ENCODE measurements around the gene CPT2.

The CPT2 gene

DNA sequence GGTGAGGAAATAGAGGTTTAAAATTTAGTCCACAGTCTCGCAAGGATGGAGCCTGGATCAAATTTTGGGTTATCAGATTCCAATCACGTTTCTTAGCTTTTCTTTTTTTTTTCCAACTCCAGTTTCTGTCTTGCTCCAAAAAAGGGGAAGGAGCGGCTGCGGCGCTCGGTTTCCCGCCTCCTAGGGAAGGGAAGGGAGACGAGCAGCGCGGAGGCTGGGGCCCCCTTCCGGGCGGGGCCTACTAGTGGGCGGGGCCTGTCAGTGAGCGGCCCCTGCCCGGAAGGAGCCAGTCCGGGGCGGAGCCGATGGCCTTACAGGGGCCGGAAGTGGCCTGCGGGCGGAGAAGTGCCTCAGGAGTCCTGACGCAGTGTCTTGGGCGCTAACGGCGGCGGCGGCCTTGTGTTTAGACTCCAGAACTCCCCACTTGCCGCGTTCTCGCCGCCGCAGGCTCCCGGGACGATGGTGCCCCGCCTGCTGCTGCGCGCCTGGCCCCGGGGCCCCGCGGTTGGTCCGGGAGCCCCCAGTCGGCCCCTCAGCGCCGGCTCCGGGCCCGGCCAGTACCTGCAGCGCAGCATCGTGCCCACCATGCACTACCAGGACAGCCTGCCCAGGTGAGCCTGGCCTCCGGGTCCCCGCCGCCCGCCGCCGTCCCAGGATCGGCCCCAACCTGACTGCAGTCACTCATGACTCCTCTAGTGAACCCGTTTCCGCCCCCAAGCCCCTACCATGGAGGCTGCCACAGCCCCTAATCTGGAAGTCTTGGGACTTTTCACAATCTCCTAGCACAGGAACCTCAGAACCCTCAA is at the start of gene CPT2 (continued):
- TF ChIP-seq, protein P1, sequence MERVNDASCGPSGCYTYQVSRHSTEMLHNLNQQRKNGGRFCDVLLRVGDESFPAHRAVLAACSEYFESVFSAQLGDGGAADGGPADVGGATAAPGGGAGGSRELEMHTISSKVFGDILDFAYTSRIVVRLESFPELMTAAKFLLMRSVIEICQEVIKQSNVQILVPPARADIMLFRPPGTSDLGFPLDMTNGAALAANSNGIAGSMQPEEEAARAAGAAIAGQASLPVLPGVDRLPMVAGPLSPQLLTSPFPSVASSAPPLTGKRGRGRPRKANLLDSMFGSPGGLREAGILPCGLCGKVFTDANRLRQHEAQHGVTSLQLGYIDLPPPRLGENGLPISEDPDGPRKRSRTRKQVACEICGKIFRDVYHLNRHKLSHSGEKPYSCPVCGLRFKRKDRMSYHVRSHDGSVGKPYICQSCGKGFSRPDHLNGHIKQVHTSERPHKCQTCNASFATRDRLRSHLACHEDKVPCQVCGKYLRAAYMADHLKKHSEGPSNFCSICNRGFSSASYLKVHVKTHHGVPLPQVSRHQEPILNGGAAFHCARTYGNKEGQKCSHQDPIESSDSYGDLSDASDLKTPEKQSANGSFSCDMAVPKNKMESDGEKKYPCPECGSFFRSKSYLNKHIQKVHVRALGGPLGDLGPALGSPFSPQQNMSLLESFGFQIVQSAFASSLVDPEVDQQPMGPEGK (tag by site-specific recombination; IDR thresholded peaks at IDR 0.05) = peak; percentile 98
- TF ChIP-seq ZNF610 (tag by site-specific recombination; IDR thresholded peaks at IDR 0.05; ENCODE audit: borderline replicate concordance) = peak; percentile 99

DNA sequence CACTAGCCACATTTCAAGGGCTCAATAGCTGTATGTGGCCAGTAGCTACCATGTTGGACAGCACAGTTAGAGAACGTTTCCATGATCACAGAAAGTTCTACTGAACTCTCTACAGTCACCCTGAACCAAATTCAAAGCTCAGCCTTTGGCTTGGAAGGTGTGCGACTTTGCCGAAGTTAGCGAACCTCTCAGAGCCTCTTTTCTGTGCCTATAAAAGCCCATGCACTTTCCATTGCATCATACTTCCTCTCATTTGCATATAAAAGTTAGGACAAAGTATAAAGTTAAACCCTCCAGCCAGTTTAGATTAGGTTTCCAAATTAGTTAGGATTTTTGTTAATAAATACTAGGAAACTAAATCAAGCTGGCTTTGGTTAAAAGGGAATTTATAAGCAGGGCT is 49.5 kb upstream of the CPT2 start:
- H3K4me3 ChIP-seq (ENCODE audit: low read depth, low read length) = no peak overlapping the region
- TF ChIP-seq ZNF830 (tag by site-specific recombination; IDR thresholded peaks at IDR 0.05; ENCODE audit: low read depth) (no peak), ZBTB17 (tag by site-specific recombination; IDR thresholded peaks at IDR 0.05) (no peak), ZNF341 (tag by site-specific recombination; IDR thresholded peaks at IDR 0.05; ENCODE audit: low read depth) (no peak), ZNF514 (tag by site-specific recombination; IDR thresholded peaks at IDR 0.05) (no peak), HOXA7 (CRISPR knock-in tag; IDR thresholded peaks at IDR 0.05; ENCODE audit: borderline replicate concordance) (no peak), BCL11B (tag by site-specific recombination; IDR thresholded peaks at IDR 0.05; ENCODE audit: low read depth) (no peak), ZNF530 (tag by site-specific recombination; IDR thresholded peaks at IDR 0.05; ENCODE audit: low read depth) (no peak), ZBTB8A (tag by site-specific recombination; IDR thresholded peaks at IDR 0.05) (no peak), SP3 (tag by site-specific recombination; IDR thresholded peaks at IDR 0.05) (no peak), ZNF391 (tag by site-specific recombination; IDR thresholded peaks at IDR 0.05; ENCODE audit: borderline replicate concordance, low read depth) (no peak), YY1 (tag by site-specific recombination; IDR thresholded peaks at IDR 0.05) (no peak)
- TF ChIP-seq, protein P2, sequence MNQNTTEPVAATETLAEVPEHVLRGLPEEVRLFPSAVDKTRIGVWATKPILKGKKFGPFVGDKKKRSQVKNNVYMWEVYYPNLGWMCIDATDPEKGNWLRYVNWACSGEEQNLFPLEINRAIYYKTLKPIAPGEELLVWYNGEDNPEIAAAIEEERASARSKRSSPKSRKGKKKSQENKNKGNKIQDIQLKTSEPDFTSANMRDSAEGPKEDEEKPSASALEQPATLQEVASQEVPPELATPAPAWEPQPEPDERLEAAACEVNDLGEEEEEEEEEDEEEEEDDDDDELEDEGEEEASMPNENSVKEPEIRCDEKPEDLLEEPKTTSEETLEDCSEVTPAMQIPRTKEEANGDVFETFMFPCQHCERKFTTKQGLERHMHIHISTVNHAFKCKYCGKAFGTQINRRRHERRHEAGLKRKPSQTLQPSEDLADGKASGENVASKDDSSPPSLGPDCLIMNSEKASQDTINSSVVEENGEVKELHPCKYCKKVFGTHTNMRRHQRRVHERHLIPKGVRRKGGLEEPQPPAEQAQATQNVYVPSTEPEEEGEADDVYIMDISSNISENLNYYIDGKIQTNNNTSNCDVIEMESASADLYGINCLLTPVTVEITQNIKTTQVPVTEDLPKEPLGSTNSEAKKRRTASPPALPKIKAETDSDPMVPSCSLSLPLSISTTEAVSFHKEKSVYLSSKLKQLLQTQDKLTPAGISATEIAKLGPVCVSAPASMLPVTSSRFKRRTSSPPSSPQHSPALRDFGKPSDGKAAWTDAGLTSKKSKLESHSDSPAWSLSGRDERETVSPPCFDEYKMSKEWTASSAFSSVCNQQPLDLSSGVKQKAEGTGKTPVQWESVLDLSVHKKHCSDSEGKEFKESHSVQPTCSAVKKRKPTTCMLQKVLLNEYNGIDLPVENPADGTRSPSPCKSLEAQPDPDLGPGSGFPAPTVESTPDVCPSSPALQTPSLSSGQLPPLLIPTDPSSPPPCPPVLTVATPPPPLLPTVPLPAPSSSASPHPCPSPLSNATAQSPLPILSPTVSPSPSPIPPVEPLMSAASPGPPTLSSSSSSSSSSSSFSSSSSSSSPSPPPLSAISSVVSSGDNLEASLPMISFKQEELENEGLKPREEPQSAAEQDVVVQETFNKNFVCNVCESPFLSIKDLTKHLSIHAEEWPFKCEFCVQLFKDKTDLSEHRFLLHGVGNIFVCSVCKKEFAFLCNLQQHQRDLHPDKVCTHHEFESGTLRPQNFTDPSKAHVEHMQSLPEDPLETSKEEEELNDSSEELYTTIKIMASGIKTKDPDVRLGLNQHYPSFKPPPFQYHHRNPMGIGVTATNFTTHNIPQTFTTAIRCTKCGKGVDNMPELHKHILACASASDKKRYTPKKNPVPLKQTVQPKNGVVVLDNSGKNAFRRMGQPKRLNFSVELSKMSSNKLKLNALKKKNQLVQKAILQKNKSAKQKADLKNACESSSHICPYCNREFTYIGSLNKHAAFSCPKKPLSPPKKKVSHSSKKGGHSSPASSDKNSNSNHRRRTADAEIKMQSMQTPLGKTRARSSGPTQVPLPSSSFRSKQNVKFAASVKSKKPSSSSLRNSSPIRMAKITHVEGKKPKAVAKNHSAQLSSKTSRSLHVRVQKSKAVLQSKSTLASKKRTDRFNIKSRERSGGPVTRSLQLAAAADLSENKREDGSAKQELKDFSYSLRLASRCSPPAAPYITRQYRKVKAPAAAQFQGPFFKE (tag by site-specific recombination; IDR thresholded peaks at IDR 0.05; ENCODE audit: borderline replicate concordance) = no peak
- TF ChIP-seq, protein P3, sequence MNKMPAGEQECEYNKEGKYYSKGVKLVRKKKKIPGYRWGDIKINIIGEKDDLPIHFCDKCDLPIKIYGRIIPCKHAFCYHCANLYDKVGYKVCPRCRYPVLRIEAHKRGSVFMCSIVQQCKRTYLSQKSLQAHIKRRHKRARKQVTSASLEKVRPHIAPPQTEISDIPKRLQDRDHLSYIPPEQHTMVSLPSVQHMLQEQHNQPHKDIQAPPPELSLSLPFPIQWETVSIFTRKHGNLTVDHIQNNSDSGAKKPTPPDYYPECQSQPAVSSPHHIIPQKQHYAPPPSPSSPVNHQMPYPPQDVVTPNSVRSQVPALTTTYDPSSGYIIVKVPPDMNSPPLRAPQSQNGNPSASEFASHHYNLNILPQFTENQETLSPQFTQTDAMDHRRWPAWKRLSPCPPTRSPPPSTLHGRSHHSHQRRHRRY (tag by site-specific recombination; IDR thresholded peaks at IDR 0.05) = no peak
- no peak overlapping the region for H3K27ac ChIP-seq (ENCODE audit: extremely low read depth, low read depth, low read length)
- H3K36me3 ChIP-seq (ENCODE audit: control insufficient read depth in 2 of 2, insufficient read depth in 1 of 2, low read length in 2 of 2) = no peaks in the 10 kb centered on the region
- ChIA-PET POLR2A (interaction anchor here (0.6 to 1.0 kb wide), 2 partner anchors 12 to 89 kb away, joined by 3 to 4 read pairs; no protein-coding TSS in a partner anchor), CTCF (interaction anchor here (1.2 kb wide), 1 partner anchor 35 kb away, joined by 3 read pairs; no protein-coding TSS in a partner anchor)
- no peaks in the 10 kb centered on the region for H3K9me3 ChIP-seq (ENCODE audit: control insufficient read depth, insufficient read depth, low read depth, low read length)
- H3K4me1 ChIP-seq (ENCODE audit: control insufficient read depth, insufficient read depth, low read length) = no peaks in the 10 kb centered on the region
